IPS-18a (cell line): ENCODE results near the gene AIRE.
"Not testable (repeated sequence)": the region's sequence is repeated elsewhere in the genome, so short reads cannot be mapped to it uniquely, and the experiment has no call there.

Experiments
- H3K27ac ChIP-seq: one replicate; pipeline ENCODE4 v1.5.1; 2013; ENCODE audit warnings: low read length
- H3K27me3 ChIP-seq: one replicate; pipeline ENCODE4 v1.6.1; 2013; ENCODE audit warnings: mild to moderate bottlenecking, low read length; ENCODE audit not compliant: control insufficient read depth, insufficient read depth
- H3K36me3 ChIP-seq: one replicate; pipeline ENCODE4 v1.6.1; 2013; ENCODE audit warnings: low read depth, low read length; ENCODE audit not compliant: control insufficient read depth
- H3K4me1 ChIP-seq: one replicate; pipeline ENCODE4 v1.6.1; 2013; ENCODE audit warnings: low read depth, low read length; ENCODE audit not compliant: control insufficient read depth
- H3K4me3 ChIP-seq: one replicate; pipeline ENCODE4 v1.5.1; 2013; ENCODE audit warnings: low read length
- H3K9ac ChIP-seq: one replicate; pipeline ENCODE4 v1.6.1; 2013; ENCODE audit warnings: mild to moderate bottlenecking, low read length, moderate library complexity
- H3K9me3 ChIP-seq: one replicate; pipeline ENCODE4 v1.6.1; 2013; ENCODE audit warnings: low read depth, low read length; ENCODE audit not compliant: control insufficient read depth

The AIRE gene

GRCh38 chr21:44271558-44272283 is 14.0 kb upstream of the AIRE start:
- H3K27me3 ChIP-seq = no peaks in the 10 kb centered on the region
- H3K36me3 ChIP-seq = no peaks in the 10 kb centered on the region
- no peaks in the 10 kb centered on the region for H3K4me1 ChIP-seq
- H3K27ac ChIP-seq = no peak overlapping the region
- H3K9ac ChIP-seq = no peak overlapping the region
- H3K9me3 ChIP-seq = no peaks in the 10 kb centered on the region
- H3K4me3 ChIP-seq = no peak overlapping the region

- Histone ChIP-seq H3K4me1 (no peaks in the 10 kb centered on the region), H3K27me3 (no peaks in the 10 kb centered on the region), H3K27ac (no peak overlapping the region), H3K9me3 (no peaks in the 10 kb centered on the region), H3K4me3 (no peak overlapping the region), H3K9ac (no peak overlapping the region), H3K36me3 (no peaks in the 10 kb centered on the region)
Observed at GRCh38 chr21:44272284-44272858, 13.3 kb upstream of the AIRE start.

GRCh38 chr21:44273046-44273445 is 12.6 kb upstream of the AIRE start:
- Histone ChIP-seq H3K4me3 (no peak overlapping the region), H3K36me3 (no peaks in the 10 kb centered on the region), H3K9ac (no peak overlapping the region), H3K27me3 (no peaks in the 10 kb centered on the region), H3K4me1 (no peaks in the 10 kb centered on the region), H3K27ac (no peak overlapping the region), H3K9me3 (no peaks in the 10 kb centered on the region)

DNA sequence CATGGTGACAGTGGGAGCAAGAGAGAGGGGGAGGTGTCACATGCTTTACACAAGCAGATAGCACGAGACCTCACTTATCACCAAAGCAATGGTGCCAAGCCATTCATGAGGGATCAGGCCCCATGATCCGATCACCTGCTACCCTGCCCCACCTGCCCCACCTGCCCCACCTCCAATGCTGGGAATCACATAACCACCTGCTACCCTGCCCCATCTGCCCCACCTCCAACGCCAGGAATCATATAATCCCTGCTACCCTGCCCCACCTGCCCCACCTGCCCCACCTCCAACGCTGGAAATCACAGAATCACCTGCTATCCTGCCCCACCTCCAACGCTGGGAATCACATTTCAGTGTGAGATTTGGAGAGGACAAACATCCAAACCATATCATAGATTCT is 10.6 kb upstream of the AIRE start:
- Histone ChIP-seq H3K9me3 (no peaks in the 10 kb centered on the region), H3K27ac (no peak overlapping the region), H3K27me3 (no peaks in the 10 kb centered on the region), H3K9ac (no peak overlapping the region), H3K4me1 (no peaks in the 10 kb centered on the region), H3K4me3 (no peak overlapping the region), H3K36me3 (no peaks in the 10 kb centered on the region)

DNA sequence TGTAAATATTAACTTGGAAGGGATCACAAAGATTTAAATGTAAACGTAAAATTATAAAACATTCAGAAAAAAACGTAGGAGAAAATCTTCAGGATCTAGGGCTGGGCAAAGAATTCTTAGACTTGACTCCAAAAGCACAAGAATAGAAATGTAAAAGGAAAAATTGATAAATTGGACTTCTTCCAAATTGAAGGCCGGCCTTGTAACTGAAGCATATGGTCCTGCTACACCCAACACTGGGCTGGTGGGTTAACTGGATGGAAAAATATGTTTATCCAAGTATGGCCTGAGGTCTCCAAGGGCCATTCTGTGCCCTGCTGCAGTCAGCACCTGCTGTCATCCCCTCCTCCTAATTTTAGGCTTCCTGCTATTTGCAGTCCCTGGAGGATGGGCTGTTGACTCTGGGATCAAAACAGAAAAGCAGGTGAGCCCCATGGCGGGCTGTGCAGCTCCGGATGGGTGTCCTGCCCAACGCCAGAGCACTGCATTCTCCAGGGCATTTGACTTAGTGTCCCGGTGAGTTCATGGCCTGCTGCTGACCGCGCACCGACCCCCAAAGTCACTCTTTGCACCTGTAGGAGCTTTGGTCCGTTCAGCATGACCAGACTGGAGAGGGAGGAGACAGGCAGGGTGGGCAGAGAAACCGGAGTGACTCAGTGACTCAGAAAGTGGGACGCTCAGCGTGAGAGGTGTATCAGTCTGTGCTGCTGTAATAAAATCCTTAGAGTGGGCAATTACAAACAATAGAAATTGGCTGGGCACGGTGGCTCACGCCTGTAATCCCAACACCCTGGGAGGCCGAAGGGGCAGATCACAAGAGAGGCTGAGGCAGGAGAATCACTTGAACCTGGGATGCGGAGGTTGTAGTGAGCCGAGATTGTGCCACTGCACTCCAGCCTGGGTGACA is 6.1 kb upstream of the AIRE start:
- no peak overlapping the region for H3K9ac ChIP-seq
- no peak overlapping the region for H3K4me3 ChIP-seq
- no peaks in the 10 kb centered on the region for H3K27me3 ChIP-seq
- no peaks in the 10 kb centered on the region for H3K36me3 ChIP-seq
- no peak overlapping the region for H3K27ac ChIP-seq
- no peaks in the 10 kb centered on the region for H3K9me3 ChIP-seq
- peaks cover 7% of the 10 kb centered on the region for H3K4me1 ChIP-seq

DNA sequence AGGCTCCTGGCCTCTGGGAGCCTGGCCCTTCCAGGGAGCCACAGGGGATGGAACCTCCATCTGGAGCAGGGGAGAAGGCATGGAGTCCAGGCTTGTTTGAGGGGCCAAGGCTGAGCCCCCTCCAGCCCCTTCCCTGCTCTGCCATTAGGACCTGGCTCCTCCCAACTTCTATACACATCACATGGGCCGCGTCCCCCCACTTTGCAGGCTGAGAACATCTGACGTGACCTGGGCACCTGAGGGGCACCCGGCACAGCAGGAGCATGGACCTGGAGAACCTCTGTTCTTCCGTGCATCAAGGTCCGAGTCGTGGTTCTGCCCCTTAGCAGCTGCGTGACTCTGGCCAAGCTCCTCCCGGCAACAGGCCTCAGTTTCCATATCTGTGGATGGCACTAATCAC is 3.9 kb upstream of the AIRE start:
- Histone ChIP-seq H3K9me3 (no peaks in the 10 kb centered on the region), H3K27ac (no peak overlapping the region), H3K27me3 (no peaks in the 10 kb centered on the region), H3K9ac (no peak overlapping the region), H3K36me3 (no peaks in the 10 kb centered on the region), H3K4me3 (no peak overlapping the region), H3K4me1 (peaks cover 7% of the 10 kb centered on the region)

GRCh38 chr21:44282370-44282769 is 3.3 kb upstream of the AIRE start:
- Histone ChIP-seq H3K4me3 (no peak overlapping the region), H3K27ac (no peak overlapping the region), H3K4me1 (peaks cover 7% of the 10 kb centered on the region), H3K9ac (no peak overlapping the region), H3K9me3 (no peaks in the 10 kb centered on the region), H3K36me3 (no peaks in the 10 kb centered on the region), H3K27me3 (no peaks in the 10 kb centered on the region)

DNA sequence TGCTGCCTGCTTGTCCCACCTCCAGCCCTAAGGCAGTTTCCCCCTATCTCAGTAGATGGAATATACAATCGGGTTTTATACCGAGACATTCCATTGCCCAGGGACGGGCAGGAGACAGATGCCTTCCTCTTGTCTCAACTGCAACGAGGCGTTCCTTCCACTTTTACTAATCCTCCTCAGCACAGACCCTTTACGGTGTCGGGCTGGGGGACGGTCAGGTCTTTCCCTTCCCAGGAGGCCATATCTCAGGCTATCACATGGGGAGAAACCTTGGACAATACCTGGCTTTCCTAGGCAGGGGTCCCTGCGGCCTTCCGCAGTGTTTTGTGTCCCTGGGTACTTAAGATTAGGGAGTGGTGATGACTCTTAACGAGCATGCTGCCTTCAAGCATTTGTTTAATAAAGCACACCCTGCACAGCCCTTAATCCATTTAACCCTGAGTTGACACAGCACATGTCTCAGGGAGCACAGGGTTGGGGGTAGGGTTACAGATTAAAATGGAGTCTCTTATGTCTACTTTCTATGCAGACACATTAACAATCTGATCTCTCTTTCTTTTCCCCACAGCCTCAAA is 2.4 kb upstream of the AIRE start:
- H3K4me3 ChIP-seq, H3K27me3 ChIP-seq, H3K4me1 ChIP-seq, H3K36me3 ChIP-seq, H3K27ac ChIP-seq, H3K9me3 ChIP-seq, H3K9ac ChIP-seq: not testable (repeated sequence)

DNA sequence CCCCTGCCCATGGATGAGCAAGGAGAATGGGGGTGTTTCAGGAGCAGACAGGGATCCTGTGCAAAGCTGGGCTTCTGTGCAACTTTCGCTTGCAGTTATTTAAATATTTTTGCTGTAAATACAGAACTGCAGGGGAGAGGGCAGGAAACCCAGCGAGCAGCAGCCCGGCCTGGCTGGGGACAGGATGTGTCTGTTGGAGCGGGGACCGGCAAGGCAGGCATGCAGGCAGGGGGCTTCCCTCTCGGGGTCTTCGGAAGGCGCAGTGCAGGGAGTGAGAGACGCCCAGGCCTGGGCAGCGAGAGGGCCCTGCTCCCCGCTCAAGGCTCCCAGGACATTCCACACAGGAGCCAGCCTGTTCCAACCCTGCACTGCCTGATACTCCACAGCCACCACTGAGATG is 1.7 kb upstream of the AIRE start:
- H3K27me3 ChIP-seq = no peaks in the 10 kb centered on the region
- no peak overlapping the region for H3K4me3 ChIP-seq
- H3K9me3 ChIP-seq = no peaks in the 10 kb centered on the region
- H3K36me3 ChIP-seq = no peaks in the 10 kb centered on the region
- H3K4me1 ChIP-seq = peaks cover 7% of the 10 kb centered on the region
- no peak overlapping the region for H3K27ac ChIP-seq
- no peak overlapping the region for H3K9ac ChIP-seq

GRCh38 chr21:44286086-44286715 is 525 bp downstream of the AIRE start:
- no peaks in the 10 kb centered on the region for H3K27me3 ChIP-seq
- H3K4me3 ChIP-seq = no peak overlapping the region
- no peaks in the 10 kb centered on the region for H3K9me3 ChIP-seq
- no peak overlapping the region for H3K27ac ChIP-seq
- H3K36me3 ChIP-seq = no peaks in the 10 kb centered on the region
- H3K4me1 ChIP-seq = peaks cover 7% of the 10 kb centered on the region
- no peak overlapping the region for H3K9ac ChIP-seq
